ENCODE measurements around the gene PCSK1N.

PCSK1N gene

GRCh38 chrX:48798318-48798717, 37.1 kb downstream of the PCSK1N start:
- no peak for TF ChIP-seq CTCF (IDR thresholded peaks at IDR 0.05; ENCODE audit: low read depth, low read length)
- in situ Hi-C loops (cut with HindIII; ENCODE audit: low sequenced_read_pairs) = no loop called here

GRCh38 chrX:48794911-48795515, 40.4 kb downstream of the PCSK1N start:
- no peak overlapping the region for H3K4me3 ChIP-seq (ENCODE audit: low read depth, low read length)
- no peak for TF ChIP-seq CTCF (IDR thresholded peaks at IDR 0.05; ENCODE audit: low read depth, low read length)
- in situ Hi-C loops (cut with HindIII; ENCODE audit: low sequenced_read_pairs) = no loop called here
- peak; percentile 39 for DNase-seq (ENCODE audit: low read depth, low spot score)

More at GRCh38 chrX:48798318-48798717, 37.1 kb downstream of the PCSK1N start:
- DNase-seq (ENCODE audit: low read depth, low spot score) = no peak
- H3K4me3 ChIP-seq (ENCODE audit: low read depth, low read length) = no peak overlapping the region

GRCh38 chrX:48794340-48794910, 41.0 kb downstream of the PCSK1N start:
- TF ChIP-seq CTCF (IDR thresholded peaks at IDR 0.05; ENCODE audit: low read depth, low read length) = no peak
- in situ Hi-C loops (cut with HindIII; ENCODE audit: low sequenced_read_pairs) = no loop called here
- no peak for DNase-seq (ENCODE audit: low read depth, low spot score)

GRCh38 chrX:48793935-48794334, 41.5 kb downstream of the PCSK1N start:
- in situ Hi-C loops (cut with HindIII; ENCODE audit: low sequenced_read_pairs) = no loop called here
- no peak overlapping the region for H3K4me3 ChIP-seq (ENCODE audit: low read depth, low read length)
- no peak for DNase-seq (ENCODE audit: low read depth, low spot score)
- TF ChIP-seq CTCF (IDR thresholded peaks at IDR 0.05; ENCODE audit: low read depth, low read length) = no peak

More at GRCh38 chrX:48794340-48794910, 41.0 kb downstream of the PCSK1N start:
- H3K4me3 ChIP-seq (ENCODE audit: low read depth, low read length) = no peak overlapping the region

GRCh38 chrX:48792219-48792618, 43.2 kb downstream of the PCSK1N start:
- in situ Hi-C loops (cut with HindIII; ENCODE audit: low sequenced_read_pairs) = no loop called here
- H3K4me3 ChIP-seq (ENCODE audit: low read depth, low read length) = no peak overlapping the region
- DNase-seq (ENCODE audit: low read depth, low spot score) = no peak
- no peak for TF ChIP-seq CTCF (IDR thresholded peaks at IDR 0.05; ENCODE audit: low read depth, low read length)

GRCh38 chrX:48791063-48791820, 44.2 kb downstream of the PCSK1N start:
- TF ChIP-seq CTCF (IDR thresholded peaks at IDR 0.05; ENCODE audit: low read depth, low read length) = no peak
- no peak overlapping the region for H3K4me3 ChIP-seq (ENCODE audit: low read depth, low read length)
- in situ Hi-C loops (cut with HindIII; ENCODE audit: low sequenced_read_pairs) = no loop called here
- DNase-seq (ENCODE audit: low read depth, low spot score) = no peak
